NT2/D1 (cell line): ENCODE results near the gene ADGRG2.

Experiments used
- DNase-seq: peaks from one replicate; pipeline ENCODE4 v3.0.0-alpha.2; 2011; ENCODE audit warnings: low read depth, low spot score
- H3K27me3 ChIP-seq: 2 replicates; pipeline ENCODE4 v1.6.0; 2011; ENCODE audit warnings: mild to moderate bottlenecking; ENCODE audit not compliant: insufficient read length, insufficient read depth
- H3K36me3 ChIP-seq: 2 replicates; pipeline ENCODE4 v1.6.1; 2011; ENCODE audit warnings: mild to moderate bottlenecking, low read length, mixed read lengths; ENCODE audit not compliant: insufficient read depth, insufficient read length
- H3K4me1 ChIP-seq: 2 replicates; pipeline ENCODE4 v1.5.1; 2011; ENCODE audit not compliant: insufficient read depth, insufficient read length
- H3K4me3 ChIP-seq: 2 replicates; pipeline ENCODE4 v1.5.1; 2011; ENCODE audit warnings: low read depth; ENCODE audit not compliant: insufficient read length
- H3K9ac ChIP-seq: 2 replicates; pipeline ENCODE4 v1.6.0; 2011; ENCODE audit warnings: low read depth; ENCODE audit not compliant: insufficient read length
- H3K9me3 ChIP-seq: 2 replicates; pipeline ENCODE4 v1.5.1; 2011; ENCODE audit warnings: mild to moderate bottlenecking, low read length; ENCODE audit not compliant: insufficient read depth
- SUZ12 ChIP-seq: IDR thresholded peaks from 2 replicates; pipeline ENCODE4 v1.6.1; 2011; ENCODE audit not compliant: insufficient read length, insufficient read depth; ENCODE audit errors: extremely low read depth
- YY1 ChIP-seq: IDR thresholded peaks from 2 replicates; pipeline ENCODE4 v1.6.1; 2011; ENCODE audit not compliant: insufficient read length, insufficient read depth
- ZNF274 ChIP-seq: IDR thresholded peaks from 2 replicates; pipeline ENCODE4 v1.6.1; 2011; ENCODE audit warnings: mild to moderate bottlenecking, low read depth, low read length

Gene ADGRG2

GRCh38 chrX:19003756-19004155, 118.5 kb downstream of the ADGRG2 start:
- Histone ChIP-seq H3K36me3 (no peaks in the 10 kb centered on the region), H3K9ac (no peak overlapping the region), H3K9me3 (no peaks in the 10 kb centered on the region), H3K27me3 (no peaks in the 10 kb centered on the region), H3K4me1 (no peaks in the 10 kb centered on the region), H3K4me3 (no peak overlapping the region)
- DNase-seq = no peak
- no peak for TF ChIP-seq ZNF274
- TF ChIP-seq SUZ12 = no peak
- no peak for TF ChIP-seq YY1

- no peak for TF ChIP-seq ZNF274
- no peak for TF ChIP-seq YY1
- no peak for TF ChIP-seq SUZ12
- Histone ChIP-seq H3K9me3 (no peaks in the 10 kb centered on the region), H3K4me3 (no peak overlapping the region), H3K9ac (no peak overlapping the region), H3K4me1 (no peaks in the 10 kb centered on the region), H3K27me3 (no peaks in the 10 kb centered on the region), H3K36me3 (no peaks in the 10 kb centered on the region)
- no peak for DNase-seq
Observed at GRCh38 chrX:18998653-18999052, 123.6 kb downstream of the ADGRG2 start.

GRCh38 chrX:18997916-18998315, 124.4 kb downstream of the ADGRG2 start:
- TF ChIP-seq YY1 = no peak
- TF ChIP-seq ZNF274 = no peak
- TF ChIP-seq SUZ12 = no peak
- H3K4me1 ChIP-seq = no peaks in the 10 kb centered on the region
- peak; percentile 32 for DNase-seq
- no peak overlapping the region for H3K9ac ChIP-seq
- H3K9me3 ChIP-seq = no peaks in the 10 kb centered on the region
- no peaks in the 10 kb centered on the region for H3K36me3 ChIP-seq
- no peaks in the 10 kb centered on the region for H3K27me3 ChIP-seq
- no peak overlapping the region for H3K4me3 ChIP-seq

- TF ChIP-seq SUZ12 = no peak
- no peak for TF ChIP-seq YY1
- no peak for TF ChIP-seq ZNF274
- H3K9me3 ChIP-seq = no peaks in the 10 kb centered on the region
- no peaks in the 10 kb centered on the region for H3K4me1 ChIP-seq
- H3K27me3 ChIP-seq = no peaks in the 10 kb centered on the region
- no peak for DNase-seq
- no peaks in the 10 kb centered on the region for H3K36me3 ChIP-seq
- H3K4me3 ChIP-seq = no peak overlapping the region
- no peak overlapping the region for H3K9ac ChIP-seq
Observed at GRCh38 chrX:18996536-18996935, 125.7 kb downstream of the ADGRG2 start.

- DNase-seq = no peak
- H3K9ac ChIP-seq = no peak overlapping the region
- no peak overlapping the region for H3K4me3 ChIP-seq
- TF ChIP-seq YY1 (no peak), ZNF274 (no peak), SUZ12 (no peak)
- H3K36me3 ChIP-seq = no peaks in the 10 kb centered on the region
- H3K27me3 ChIP-seq = no peaks in the 10 kb centered on the region
- no peaks in the 10 kb centered on the region for H3K4me1 ChIP-seq
- H3K9me3 ChIP-seq = no peaks in the 10 kb centered on the region
Observed at GRCh38 chrX:18995221-18995620, 127.0 kb downstream of the ADGRG2 start.

GRCh38 chrX:18994713-18995112, 127.6 kb downstream of the ADGRG2 start:
- Histone ChIP-seq H3K9ac (no peak overlapping the region), H3K9me3 (no peaks in the 10 kb centered on the region), H3K27me3 (no peaks in the 10 kb centered on the region), H3K36me3 (no peaks in the 10 kb centered on the region), H3K4me1 (no peaks in the 10 kb centered on the region), H3K4me3 (no peak overlapping the region)
- no peak for DNase-seq
- no peak for TF ChIP-seq YY1
- TF ChIP-seq ZNF274 = no peak
- no peak for TF ChIP-seq SUZ12

- no peaks in the 10 kb centered on the region for H3K9me3 ChIP-seq
- no peaks in the 10 kb centered on the region for H3K27me3 ChIP-seq
- no peak overlapping the region for H3K4me3 ChIP-seq
- H3K4me1 ChIP-seq = no peaks in the 10 kb centered on the region
- H3K36me3 ChIP-seq = no peaks in the 10 kb centered on the region
- no peak for TF ChIP-seq YY1
- no peak for TF ChIP-seq ZNF274
- TF ChIP-seq SUZ12 = no peak
- no peak for DNase-seq
- H3K9ac ChIP-seq = no peak overlapping the region
Observed at GRCh38 chrX:18992829-18993228, 129.4 kb downstream of the ADGRG2 start.

GRCh38 chrX:18985186-18985435, 137.2 kb downstream of the ADGRG2 start:
- TF ChIP-seq YY1 = no peak
- TF ChIP-seq SUZ12 = no peak
- TF ChIP-seq ZNF274 = no peak
- H3K9me3 ChIP-seq = no peaks in the 10 kb centered on the region
- no peaks in the 10 kb centered on the region for H3K36me3 ChIP-seq
- peak overlapping the region; percentile 72 for H3K4me3 ChIP-seq
- H3K4me1 ChIP-seq = no peaks in the 10 kb centered on the region
- H3K9ac ChIP-seq = peak overlapping the region; percentile 65
- DNase-seq = no peak
- no peaks in the 10 kb centered on the region for H3K27me3 ChIP-seq
